Measurements from ENCODE around the gene HYKK. TPM values are rescaled to one million over a fixed set of nuclear protein-coding genes. Genes with fewer than 3 reads are reported as not detected.

The HYKK gene
- total and polyA plus RNA-seq, 10 of the 15 experiments (the other 5 are each of a cell fraction or from before 2014, with no cell fraction given), result 0.15 to 0.98 (median 0.49) TPM

GRCh38 chr15:78561490-78561889 lies 54.1 kb downstream of the HYKK start (continued):
- TF ChIP-seq ZBTB40 (IDR thresholded peaks at IDR 0.05; ENCODE audit: borderline replicate concordance), result no peak

GRCh38 chr15:78563092-78563491 lies 55.7 kb downstream of the HYKK start:
- ChIA-PET CTCF (interaction anchor here (0.6 kb wide), 1 partner anchor 99 kb away, joined by 3 read pairs; no protein-coding TSS in a partner anchor), SMC1A (ENCODE audit: uncharacterized antibody, unreplicated experiment) (no interaction called here), POLR2A (interaction anchor here (0.6 to 0.9 kb wide), 2 partner anchors 23 to 444 kb away, joined by 5 to 6 read pairs; partner anchors contain the start of gene PSMA4), RAD21 (ENCODE audit: unreplicated experiment) (interaction anchor here (0.7 kb wide), 1 partner anchor 11 kb away, joined by 3 read pairs; no protein-coding TSS in a partner anchor)
- Histone ChIP-seq H3K36me3 (ENCODE audit: control insufficient read depth in 2 of 2, insufficient read depth in 2 of 2, low read length in 1 of 2) (no peaks in the 10 kb centered on the region), H3K4me2 (ENCODE audit: control insufficient read depth, insufficient read depth) (no peak overlapping the region), H3K27ac (ENCODE audit: control insufficient read depth, insufficient read depth) (no peak overlapping the region), H2AFZ (ENCODE audit: control insufficient read depth, low read depth, low read length) (no peak overlapping the region), H3K79me2 (ENCODE audit: control insufficient read depth, insufficient read depth, low read length) (peaks cover 10% of the 10 kb centered on the region), H3K27me3 (replicated peaks in 1 of 2; ENCODE audit: control insufficient read depth in 2 of 2, insufficient read depth in 2 of 2, low read length in 1 of 2) (no peaks in the 10 kb centered on the region), H3K9me3 (replicated peaks; ENCODE audit: control insufficient read depth, insufficient read depth, low read length) (no peaks in the 10 kb centered on the region), H3K9ac (ENCODE audit: control insufficient read depth, insufficient read depth, low read length) (no peak overlapping the region), H3K4me3 (no peak overlapping the region), H4K20me1 (ENCODE audit: control insufficient read depth, insufficient read depth) (no peaks in the 10 kb centered on the region), H3K4me1 (ENCODE audit: control insufficient read depth, insufficient read depth, low read length) (peaks cover 5% of the 10 kb centered on the region)
- intact Hi-C loops (cut with micrococcal nuclease; ENCODE audit: unreplicated experiment) (no loop called here), in situ Hi-C loops (cut with MboI) (no loop called here)
- FAIRE-seq, result no peak
- no TSS peak for BruUV-seq (replicated peaks)
- DNase-seq (ENCODE audit: low read depth, low spot score), result no peak
- 86% methylated on average over 2 of the region's 2 CpGs for WGBS (ENCODE audit: insufficient coverage, insufficient replicate concordance, low lambda C conversion rate, missing lambda C conversion rate)
- ATAC-seq, result no peak
- TF ChIP-seq NRF1 (conservative IDR thresholded peaks at IDR 0.05; ENCODE audit: low read depth, low read length), result no peak
- no peak for TF ChIP-seq E2F8 (IDR thresholded peaks at IDR 0.05; ENCODE audit: low read depth, partially characterized antibody)
- no peak for TF ChIP-seq USF1 (IDR thresholded peaks at IDR 0.05; ENCODE audit: borderline replicate concordance, extremely low read length, insufficient read depth, low read depth, low read length)
- no peak for TF ChIP-seq BACH1 (IDR thresholded peaks at IDR 0.05; ENCODE audit: borderline replicate concordance)
- TF ChIP-seq POU2F2 (IDR thresholded peaks at IDR 0.05; ENCODE audit: borderline replicate concordance, low read depth, low read length), result no peak
- no peak for TF ChIP-seq SRF (IDR thresholded peaks at IDR 0.05; ENCODE audit: low read depth in 2 of 2, low read length in 2 of 2)
- TF ChIP-seq ZNF622 (IDR thresholded peaks at IDR 0.05), result no peak
- no peak for TF ChIP-seq BCL3 (IDR thresholded peaks at IDR 0.05; ENCODE audit: borderline replicate concordance, insufficient read depth, low read depth, low read length, poor library complexity, severe bottlenecking)
- no peak for TF ChIP-seq CEBPB (IDR thresholded peaks at IDR 0.05; ENCODE audit: borderline replicate concordance in 1 of 2, low read depth in 2 of 2, low read length in 2 of 2)
- TF ChIP-seq BRCA1 (IDR thresholded peaks at IDR 0.05; ENCODE audit: low read depth, low read length), result no peak
- no peak for TF ChIP-seq RCOR1 (conservative IDR thresholded peaks at IDR 0.05; ENCODE audit: low read depth, low read length)

Data from GM12878 (cell line).